Measurements from ENCODE around the gene TMPRSS3. TPM values are rescaled to one million over a fixed set of nuclear protein-coding genes. Genes with fewer than 3 reads are reported as not detected.
"Not testable (repeated sequence)": the region's sequence is repeated elsewhere in the genome, so short reads cannot be mapped to it uniquely, and the experiment has no call there.

TMPRSS3 gene
- total RNA-seq, 1 experiment from 2014 or later: 0.05 TPM

- DNase-seq (ENCODE audit: extremely low read depth, low read depth): no peak
Observed at GRCh38 chr21:42411197-42411869, 15.5 kb upstream of the TMPRSS3 start.

- no peak for DNase-seq (ENCODE audit: extremely low read depth, low read depth)
Observed at GRCh38 chr21:42409366-42409765, 13.5 kb upstream of the TMPRSS3 start.

- not testable (repeated sequence) for DNase-seq (ENCODE audit: extremely low read depth, low read depth)
Observed at GRCh38 chr21:42408718-42409117, 12.9 kb upstream of the TMPRSS3 start.

GRCh38 chr21:42407476-42407875 lies 11.6 kb upstream of the TMPRSS3 start:
- no peak for DNase-seq (ENCODE audit: extremely low read depth, low read depth)

GRCh38 chr21:42406866-42407265 lies 11.0 kb upstream of the TMPRSS3 start:
- no peak for DNase-seq (ENCODE audit: extremely low read depth, low read depth)

- DNase-seq (ENCODE audit: extremely low read depth, low read depth): no peak
Observed at GRCh38 chr21:42406201-42406621, 10.4 kb upstream of the TMPRSS3 start.

- no peak for DNase-seq (ENCODE audit: extremely low read depth, low read depth)
Observed at GRCh38 chr21:42405064-42406013, 9.5 kb upstream of the TMPRSS3 start.

GRCh38 chr21:42404539-42404938 lies 8.7 kb upstream of the TMPRSS3 start:
- DNase-seq (ENCODE audit: extremely low read depth, low read depth): no peak

GRCh38 chr21:42403611-42404231 lies 7.9 kb upstream of the TMPRSS3 start, which contains the start of gene UBASH3A:
UBASH3A (plus strand) TSS chr21:42403902; CDS start chr21:42403946, 44 bp downstream.
- no peak for DNase-seq (ENCODE audit: extremely low read depth, low read depth)

GRCh38 chr21:42401820-42402251 lies 6.0 kb upstream of the TMPRSS3 start:
- no peak for DNase-seq (ENCODE audit: extremely low read depth, low read depth)

GRCh38 chr21:42401154-42401553 lies 5.3 kb upstream of the TMPRSS3 start:
- no peak for DNase-seq (ENCODE audit: extremely low read depth, low read depth)

GRCh38 chr21:42400525-42400924 lies 4.7 kb upstream of the TMPRSS3 start:
- no peak for DNase-seq (ENCODE audit: extremely low read depth, low read depth)

- no peak for DNase-seq (ENCODE audit: extremely low read depth, low read depth)
Observed at GRCh38 chr21:42398436-42399028, 2.7 kb upstream of the TMPRSS3 start.

GRCh38 chr21:42397746-42398394 lies 2.0 kb upstream of the TMPRSS3 start:
- no peak for DNase-seq (ENCODE audit: extremely low read depth, low read depth)

- DNase-seq (ENCODE audit: extremely low read depth, low read depth): no peak
Observed at GRCh38 chr21:42396799-42397745, 1.2 kb upstream of the TMPRSS3 start.

GRCh38 chr21:42395302-42395701 lies 550 bp downstream of the TMPRSS3 start:
- DNase-seq (ENCODE audit: extremely low read depth, low read depth): no peak

GRCh38 chr21:42393443-42393950 lies 2.4 kb downstream of the TMPRSS3 start:
- DNase-seq (ENCODE audit: extremely low read depth, low read depth): no peak

- no peak for DNase-seq (ENCODE audit: extremely low read depth, low read depth)
Observed at GRCh38 chr21:42392731-42393442, 3.0 kb downstream of the TMPRSS3 start.

All from NCI-H460 (cell line).